ENCODE data around the gene DGKB.

DGKB gene

GRCh38 chr7:14793151-14793550 is 109.4 kb downstream of the DGKB start:
- no peak for DNase-seq (ENCODE audit: extremely low spot score)
- TF ChIP-seq FOXM1 (IDR thresholded peaks at IDR 0.05; ENCODE audit: borderline replicate concordance) (no peak), CTBP1 (IDR thresholded peaks at IDR 0.05; ENCODE audit: borderline replicate concordance) (no peak), NFRKB (IDR thresholded peaks at IDR 0.05) (no peak), FOXA1 (IDR thresholded peaks at IDR 0.05) (no peak), ELF4 (IDR thresholded peaks at IDR 0.05) (no peak), ARNT (IDR thresholded peaks at IDR 0.05) (no peak), SP1 (IDR thresholded peaks at IDR 0.05) (no peak), FOXK2 (IDR thresholded peaks at IDR 0.05) (no peak), ZNF384 (IDR thresholded peaks at IDR 0.05) (no peak), HDGF (IDR thresholded peaks at IDR 0.05; ENCODE audit: borderline replicate concordance) (no peak), BHLHE40 (IDR thresholded peaks at IDR 0.05; ENCODE audit: borderline replicate concordance) (no peak), LEF1 (IDR thresholded peaks at IDR 0.05; ENCODE audit: borderline replicate concordance) (no peak), L3MBTL2 (conservative IDR thresholded peaks at IDR 0.05) (no peak), TARDBP (IDR thresholded peaks at IDR 0.05) (no peak), SUZ12 (IDR thresholded peaks at IDR 0.05) (no peak)
- TF ChIP-seq, protein P1, sequence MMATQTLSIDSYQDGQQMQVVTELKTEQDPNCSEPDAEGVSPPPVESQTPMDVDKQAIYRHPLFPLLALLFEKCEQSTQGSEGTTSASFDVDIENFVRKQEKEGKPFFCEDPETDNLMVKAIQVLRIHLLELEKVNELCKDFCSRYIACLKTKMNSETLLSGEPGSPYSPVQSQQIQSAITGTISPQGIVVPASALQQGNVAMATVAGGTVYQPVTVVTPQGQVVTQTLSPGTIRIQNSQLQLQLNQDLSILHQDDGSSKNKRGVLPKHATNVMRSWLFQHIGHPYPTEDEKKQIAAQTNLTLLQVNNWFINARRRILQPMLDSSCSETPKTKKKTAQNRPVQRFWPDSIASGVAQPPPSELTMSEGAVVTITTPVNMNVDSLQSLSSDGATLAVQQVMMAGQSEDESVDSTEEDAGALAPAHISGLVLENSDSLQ (IDR thresholded peaks at IDR 0.05), result no peak
- CTCF ChIA-PET, result no interaction called here
- POLR2A ChIA-PET, result no interaction called here

DNA sequence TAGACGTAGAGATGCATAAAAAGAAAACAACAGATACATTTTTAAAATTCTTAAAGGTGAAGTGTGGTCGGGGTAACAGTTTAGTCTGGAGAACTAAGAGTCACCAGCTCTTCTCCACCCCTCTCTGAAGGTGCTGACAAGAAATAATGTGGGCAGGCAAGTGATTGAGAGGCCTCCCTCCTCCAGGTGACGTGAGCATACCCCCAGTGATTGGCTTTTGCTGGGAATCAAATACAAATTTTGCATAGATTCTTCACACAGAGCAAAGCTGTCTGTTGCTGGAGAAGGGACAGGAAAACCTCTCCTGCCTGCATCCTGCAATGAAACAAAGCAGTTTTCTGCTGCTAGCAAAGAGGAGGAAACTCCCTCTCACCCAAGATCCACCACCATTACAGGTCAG is 115.0 kb downstream of the DGKB start:
- ChIA-PET POLR2A (no interaction called here), CTCF (interaction anchor here (0.6 kb wide), 1 partner anchor 228 kb away, joined by 3 read pairs; no protein-coding TSS in a partner anchor)
- DNase-seq (ENCODE audit: extremely low spot score), result no peak
- TF ChIP-seq FOXA1 (IDR thresholded peaks at IDR 0.05), result no peak
- TF ChIP-seq BHLHE40 (IDR thresholded peaks at IDR 0.05; ENCODE audit: borderline replicate concordance), result no peak
- TF ChIP-seq, protein P1 (IDR thresholded peaks at IDR 0.05), result no peak
- no peak for TF ChIP-seq SP1 (IDR thresholded peaks at IDR 0.05)
- no peak for TF ChIP-seq ARNT (IDR thresholded peaks at IDR 0.05)
- no peak for TF ChIP-seq ZNF384 (IDR thresholded peaks at IDR 0.05)

DNA sequence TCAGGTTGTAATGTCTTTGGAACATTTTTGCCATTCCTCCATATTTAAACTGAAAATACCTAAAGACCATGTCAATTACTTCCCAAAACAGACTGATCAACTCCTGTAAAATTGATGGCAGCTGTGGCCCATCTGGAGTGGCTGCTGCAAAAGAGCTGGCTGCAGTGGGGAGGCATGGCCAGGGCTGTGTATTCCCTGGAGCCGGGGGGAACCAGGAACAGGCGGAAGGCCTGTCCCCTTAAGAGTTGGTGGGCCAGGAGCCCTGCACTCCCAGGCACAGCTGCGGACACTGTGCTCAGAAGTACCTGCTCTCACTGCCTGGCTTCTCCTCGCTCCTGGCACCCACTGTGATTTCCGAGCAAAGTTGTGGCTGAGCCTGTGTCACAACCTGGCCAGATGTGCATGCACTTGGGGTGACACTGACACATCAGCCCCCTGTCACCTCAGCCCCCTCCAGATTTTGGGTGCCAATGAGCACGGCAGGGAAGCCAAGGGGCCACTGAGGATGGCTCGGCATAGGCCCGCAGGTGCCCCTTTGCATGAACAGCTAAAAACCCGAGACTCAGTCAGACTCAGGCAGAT is 116.1 kb downstream of the DGKB start:
- ChIA-PET POLR2A (no interaction called here), CTCF (no interaction called here)
- TF ChIP-seq FOXK2 (IDR thresholded peaks at IDR 0.05), result no peak
- DNase-seq (ENCODE audit: extremely low spot score), result no peak

DNA sequence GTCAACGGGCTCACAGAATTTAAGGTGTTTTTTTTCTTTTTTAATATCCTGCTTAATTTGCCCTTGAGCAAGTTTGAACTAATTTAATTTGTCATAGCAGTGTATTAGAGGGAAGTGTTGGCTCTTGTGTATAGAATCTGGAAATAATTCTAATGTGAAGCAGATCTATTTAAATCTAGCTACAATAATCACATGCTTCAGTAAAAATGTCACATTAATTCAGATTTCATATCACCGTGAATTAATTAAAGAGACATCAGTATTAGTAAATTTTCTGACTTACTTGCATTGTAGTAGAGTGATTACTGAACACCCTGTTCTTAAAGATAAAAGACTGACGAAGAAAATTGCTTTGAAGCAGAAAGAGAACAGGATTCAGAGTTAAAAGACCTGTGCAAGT is 124.7 kb downstream of the DGKB start:
- ChIA-PET CTCF (no interaction called here), POLR2A (no interaction called here)
- TF ChIP-seq NFRKB (IDR thresholded peaks at IDR 0.05) (no peak), FOXM1 (IDR thresholded peaks at IDR 0.05; ENCODE audit: borderline replicate concordance) (no peak), ZNF384 (IDR thresholded peaks at IDR 0.05) (no peak), CTBP1 (IDR thresholded peaks at IDR 0.05; ENCODE audit: borderline replicate concordance) (no peak)
- no peak for DNase-seq (ENCODE audit: extremely low spot score)

GRCh38 chr7:14776266-14776665 is 126.3 kb downstream of the DGKB start:
- no peak for DNase-seq (ENCODE audit: extremely low spot score)
- ChIA-PET POLR2A (no interaction called here), CTCF (no interaction called here)
- TF ChIP-seq SUZ12 (IDR thresholded peaks at IDR 0.05) (no peak), LEF1 (IDR thresholded peaks at IDR 0.05; ENCODE audit: borderline replicate concordance) (no peak), FOXA1 (IDR thresholded peaks at IDR 0.05) (no peak), TARDBP (IDR thresholded peaks at IDR 0.05) (no peak), CTBP1 (IDR thresholded peaks at IDR 0.05; ENCODE audit: borderline replicate concordance) (no peak), ELF4 (IDR thresholded peaks at IDR 0.05) (no peak), BHLHE40 (IDR thresholded peaks at IDR 0.05; ENCODE audit: borderline replicate concordance) (no peak), SP1 (IDR thresholded peaks at IDR 0.05) (no peak), NFRKB (IDR thresholded peaks at IDR 0.05) (no peak)

GRCh38 chr7:14773729-14774271 is 128.8 kb downstream of the DGKB start:
- no peak for DNase-seq (ENCODE audit: extremely low spot score)
- POLR2A ChIA-PET, result no interaction called here
- CTCF ChIA-PET, result no interaction called here
- TF ChIP-seq TARDBP (IDR thresholded peaks at IDR 0.05) (no peak), ARNT (IDR thresholded peaks at IDR 0.05) (no peak), NFRKB (IDR thresholded peaks at IDR 0.05) (no peak), L3MBTL2 (conservative IDR thresholded peaks at IDR 0.05) (no peak), ZNF384 (IDR thresholded peaks at IDR 0.05) (no peak), SP1 (IDR thresholded peaks at IDR 0.05) (no peak), LEF1 (IDR thresholded peaks at IDR 0.05; ENCODE audit: borderline replicate concordance) (no peak), CTBP1 (IDR thresholded peaks at IDR 0.05; ENCODE audit: borderline replicate concordance) (no peak)

GRCh38 chr7:14770614-14771013 is 131.9 kb downstream of the DGKB start:
- CTCF ChIA-PET, result no interaction called here
- TF ChIP-seq FOXM1 (IDR thresholded peaks at IDR 0.05; ENCODE audit: borderline replicate concordance) (no peak), FOXK2 (IDR thresholded peaks at IDR 0.05) (no peak), FOXA1 (IDR thresholded peaks at IDR 0.05) (no peak), ELF4 (IDR thresholded peaks at IDR 0.05) (no peak), NFRKB (IDR thresholded peaks at IDR 0.05) (no peak), SP1 (IDR thresholded peaks at IDR 0.05) (no peak), ARNT (IDR thresholded peaks at IDR 0.05) (no peak), LEF1 (IDR thresholded peaks at IDR 0.05; ENCODE audit: borderline replicate concordance) (no peak), SUZ12 (IDR thresholded peaks at IDR 0.05) (no peak), BHLHE40 (IDR thresholded peaks at IDR 0.05; ENCODE audit: borderline replicate concordance) (no peak)
- TF ChIP-seq, protein P1 (IDR thresholded peaks at IDR 0.05), result no peak
- POLR2A ChIA-PET, result no interaction called here
- no peak for DNase-seq (ENCODE audit: extremely low spot score)

Data from HEK293T (cell line).